ENCODE data around the gene PLPPR1.

DNA sequence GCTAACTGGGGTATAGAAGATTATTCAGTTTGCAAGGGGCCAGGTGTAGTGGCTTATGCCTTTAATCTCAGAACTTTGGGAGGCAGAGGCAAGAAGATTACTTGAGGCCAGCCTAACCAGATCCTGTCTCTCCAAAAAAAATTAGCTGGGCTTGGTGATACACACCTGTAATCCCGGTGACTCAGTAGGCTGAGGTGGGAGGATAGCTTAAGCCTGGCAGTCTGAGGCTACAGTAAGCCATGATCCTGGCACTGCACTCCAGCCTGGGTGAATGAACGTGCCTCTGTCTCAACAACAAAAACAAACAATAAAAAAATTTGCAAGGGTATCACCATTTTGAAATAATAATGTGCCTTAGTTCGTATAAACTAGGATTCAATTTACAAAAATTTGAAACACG is 305.0 kb downstream of the PLPPR1 start:
- TF ChIP-seq, protein P1, sequence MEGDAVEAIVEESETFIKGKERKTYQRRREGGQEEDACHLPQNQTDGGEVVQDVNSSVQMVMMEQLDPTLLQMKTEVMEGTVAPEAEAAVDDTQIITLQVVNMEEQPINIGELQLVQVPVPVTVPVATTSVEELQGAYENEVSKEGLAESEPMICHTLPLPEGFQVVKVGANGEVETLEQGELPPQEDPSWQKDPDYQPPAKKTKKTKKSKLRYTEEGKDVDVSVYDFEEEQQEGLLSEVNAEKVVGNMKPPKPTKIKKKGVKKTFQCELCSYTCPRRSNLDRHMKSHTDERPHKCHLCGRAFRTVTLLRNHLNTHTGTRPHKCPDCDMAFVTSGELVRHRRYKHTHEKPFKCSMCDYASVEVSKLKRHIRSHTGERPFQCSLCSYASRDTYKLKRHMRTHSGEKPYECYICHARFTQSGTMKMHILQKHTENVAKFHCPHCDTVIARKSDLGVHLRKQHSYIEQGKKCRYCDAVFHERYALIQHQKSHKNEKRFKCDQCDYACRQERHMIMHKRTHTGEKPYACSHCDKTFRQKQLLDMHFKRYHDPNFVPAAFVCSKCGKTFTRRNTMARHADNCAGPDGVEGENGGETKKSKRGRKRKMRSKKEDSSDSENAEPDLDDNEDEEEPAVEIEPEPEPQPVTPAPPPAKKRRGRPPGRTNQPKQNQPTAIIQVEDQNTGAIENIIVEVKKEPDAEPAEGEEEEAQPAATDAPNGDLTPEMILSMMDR (IDR thresholded peaks at IDR 0.05), result no peak
- TF ChIP-seq POLR2AphosphoS5 (IDR thresholded peaks at IDR 0.05) (no peak), POLR2A (IDR thresholded peaks at IDR 0.05) (no peak)
